ENCODE measurements around the gene TNS2. TPM values are rescaled to one million over a fixed set of nuclear protein-coding genes. Genes with fewer than 3 reads are reported as not detected.

TNS2 gene
- total and polyA plus RNA-seq, 2 experiments from 2014 or later: 1.8 to 6.9 TPM

DNA sequence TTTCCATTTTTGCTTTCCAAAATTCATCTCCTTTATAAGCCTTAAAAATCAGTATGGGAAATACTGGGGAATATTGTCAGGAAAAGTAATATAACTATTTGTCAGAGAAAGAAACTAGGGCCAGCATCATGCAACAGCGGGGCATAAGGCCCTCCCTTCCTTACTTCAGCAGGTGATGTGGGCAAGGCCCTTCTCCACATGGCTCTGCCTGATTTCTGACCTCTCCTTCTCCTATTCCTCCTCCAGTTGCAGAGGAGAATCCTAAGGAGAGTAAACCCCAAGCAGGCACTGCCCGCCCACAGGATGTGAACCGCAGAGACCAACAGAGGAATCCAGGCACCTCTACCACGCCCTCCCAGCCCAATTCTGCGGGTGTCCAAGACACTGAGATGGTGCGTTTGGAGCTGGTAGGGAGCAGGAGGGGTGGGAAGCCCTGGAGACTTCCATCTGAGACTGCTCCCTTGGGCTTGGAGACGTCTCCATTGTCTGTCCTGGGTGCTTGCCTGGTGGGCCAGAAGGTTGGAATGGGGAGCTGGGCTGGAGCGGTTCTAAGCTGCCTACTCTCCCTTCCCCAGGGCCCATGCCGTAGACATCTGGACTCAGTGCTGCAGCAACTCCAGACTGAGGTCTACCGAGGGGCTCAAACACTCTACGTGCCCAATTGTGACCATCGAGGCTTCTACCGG is 50.7 kb downstream of the TNS2 start:
- Mint-ChIP-seq H3K27me3 (ENCODE audit: insufficient read depth, low read depth, poor library complexity) (peaks cover 24% of the 10 kb centered on the region), H3K4me1 (peaks cover 36% of the 10 kb centered on the region), H3K27ac (no peak overlapping the region), H3K36me3 (ENCODE audit: low read depth) (no peaks in the 10 kb centered on the region; the same call in 2 of the 3 replicates), H3K4me3 (no peak overlapping the region), H3K9me3 (no peaks in the 10 kb centered on the region)
- peaks cover 20% of the 10 kb centered on the region for H3F3A ChIP-seq (replicated peaks; ENCODE audit: low read depth)
- H3K4me1 ChIP-seq (ENCODE audit: insufficient read depth): peaks cover 20% of the 10 kb centered on the region
- no peaks in the 10 kb centered on the region for H3K36me3 ChIP-seq (ENCODE audit: insufficient read depth)
- TF ChIP-seq, protein P1, sequence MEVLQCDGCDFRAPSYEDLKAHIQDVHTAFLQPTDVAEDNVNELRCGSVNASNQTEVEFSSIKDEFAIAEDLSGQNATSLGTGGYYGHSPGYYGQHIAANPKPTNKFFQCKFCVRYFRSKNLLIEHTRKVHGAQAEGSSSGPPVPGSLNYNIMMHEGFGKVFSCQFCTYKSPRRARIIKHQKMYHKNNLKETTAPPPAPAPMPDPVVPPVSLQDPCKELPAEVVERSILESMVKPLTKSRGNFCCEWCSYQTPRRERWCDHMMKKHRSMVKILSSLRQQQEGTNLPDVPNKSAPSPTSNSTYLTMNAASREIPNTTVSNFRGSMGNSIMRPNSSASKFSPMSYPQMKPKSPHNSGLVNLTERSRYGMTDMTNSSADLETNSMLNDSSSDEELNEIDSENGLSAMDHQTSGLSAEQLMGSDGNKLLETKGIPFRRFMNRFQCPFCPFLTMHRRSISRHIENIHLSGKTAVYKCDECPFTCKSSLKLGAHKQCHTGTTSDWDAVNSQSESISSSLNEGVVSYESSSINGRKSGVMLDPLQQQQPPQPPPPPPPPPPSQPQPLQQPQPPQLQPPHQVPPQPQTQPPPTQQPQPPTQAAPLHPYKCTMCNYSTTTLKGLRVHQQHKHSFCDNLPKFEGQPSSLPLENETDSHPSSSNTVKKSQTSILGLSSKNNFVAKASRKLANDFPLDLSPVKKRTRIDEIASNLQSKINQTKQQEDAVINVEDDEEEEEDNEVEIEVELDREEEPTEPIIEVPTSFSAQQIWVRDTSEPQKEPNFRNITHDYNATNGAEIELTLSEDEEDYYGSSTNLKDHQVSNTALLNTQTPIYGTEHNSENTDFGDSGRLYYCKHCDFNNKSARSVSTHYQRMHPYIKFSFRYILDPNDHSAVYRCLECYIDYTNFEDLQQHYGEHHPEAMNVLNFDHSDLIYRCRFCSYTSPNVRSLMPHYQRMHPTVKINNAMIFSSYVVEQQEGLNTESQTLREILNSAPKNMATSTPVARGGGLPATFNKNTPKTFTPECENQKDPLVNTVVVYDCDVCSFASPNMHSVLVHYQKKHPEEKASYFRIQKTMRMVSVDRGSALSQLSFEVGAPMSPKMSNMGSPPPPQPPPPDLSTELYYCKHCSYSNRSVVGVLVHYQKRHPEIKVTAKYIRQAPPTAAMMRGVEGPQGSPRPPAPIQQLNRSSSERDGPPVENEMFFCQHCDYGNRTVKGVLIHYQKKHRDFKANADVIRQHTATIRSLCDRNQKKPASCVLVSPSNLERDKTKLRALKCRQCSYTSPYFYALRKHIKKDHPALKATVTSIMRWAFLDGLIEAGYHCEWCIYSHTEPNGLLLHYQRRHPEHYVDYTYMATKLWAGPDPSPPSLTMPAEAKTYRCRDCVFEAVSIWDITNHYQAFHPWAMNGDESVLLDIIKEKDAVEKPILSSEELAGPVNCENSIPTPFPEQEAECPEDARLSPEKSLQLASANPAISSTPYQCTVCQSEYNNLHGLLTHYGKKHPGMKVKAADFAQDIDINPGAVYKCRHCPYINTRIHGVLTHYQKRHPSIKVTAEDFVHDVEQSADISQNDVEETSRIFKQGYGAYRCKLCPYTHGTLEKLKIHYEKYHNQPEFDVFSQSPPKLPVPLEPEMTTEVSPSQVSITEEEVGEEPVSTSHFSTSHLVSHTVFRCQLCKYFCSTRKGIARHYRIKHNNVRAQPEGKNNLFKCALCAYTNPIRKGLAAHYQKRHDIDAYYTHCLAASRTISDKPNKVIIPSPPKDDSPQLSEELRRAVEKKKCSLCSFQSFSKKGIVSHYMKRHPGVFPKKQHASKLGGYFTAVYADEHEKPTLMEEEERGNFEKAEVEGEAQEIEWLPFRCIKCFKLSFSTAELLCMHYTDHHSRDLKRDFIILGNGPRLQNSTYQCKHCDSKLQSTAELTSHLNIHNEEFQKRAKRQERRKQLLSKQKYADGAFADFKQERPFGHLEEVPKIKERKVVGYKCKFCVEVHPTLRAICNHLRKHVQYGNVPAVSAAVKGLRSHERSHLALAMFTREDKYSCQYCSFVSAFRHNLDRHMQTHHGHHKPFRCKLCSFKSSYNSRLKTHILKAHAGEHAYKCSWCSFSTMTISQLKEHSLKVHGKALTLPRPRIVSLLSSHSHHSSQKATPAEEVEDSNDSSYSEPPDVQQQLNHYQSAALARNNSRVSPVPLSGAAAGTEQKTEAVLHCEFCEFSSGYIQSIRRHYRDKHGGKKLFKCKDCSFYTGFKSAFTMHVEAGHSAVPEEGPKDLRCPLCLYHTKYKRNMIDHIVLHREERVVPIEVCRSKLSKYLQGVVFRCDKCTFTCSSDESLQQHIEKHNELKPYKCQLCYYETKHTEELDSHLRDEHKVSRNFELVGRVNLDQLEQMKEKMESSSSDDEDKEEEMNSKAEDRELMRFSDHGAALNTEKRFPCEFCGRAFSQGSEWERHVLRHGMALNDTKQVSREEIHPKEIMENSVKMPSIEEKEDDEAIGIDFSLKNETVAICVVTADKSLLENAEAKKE (CRISPR knock-in tag; IDR thresholded peaks at IDR 0.05): no peak
- no peaks in the 10 kb centered on the region for H3K79me2 ChIP-seq (replicated peaks; ENCODE audit: insufficient read depth)
- no peak overlapping the region for H3K4me2 ChIP-seq
- H3K4me3 ChIP-seq: no peak overlapping the region
- H3K27ac ChIP-seq (ENCODE audit: low read depth): no peak overlapping the region
- peaks cover 22% of the 10 kb centered on the region for H3K27me3 ChIP-seq (ENCODE audit: insufficient read depth)
- DNase-seq (ENCODE audit: low spot score) (no peak), ATAC-seq (no peak)
- no peaks in the 10 kb centered on the region for H4K20me1 ChIP-seq (replicated peaks; ENCODE audit: insufficient read depth)
- H3K9me2 ChIP-seq (ENCODE audit: insufficient read depth): no peaks in the 10 kb centered on the region
- no peak overlapping the region for H2AFZ ChIP-seq

- no peak for DNase-seq (ENCODE audit: low spot score)
- no peak for ATAC-seq
- no peaks in the 10 kb centered on the region; the same call in 2 of the 3 replicates for H3K36me3 Mint-ChIP-seq (ENCODE audit: low read depth)
- Histone ChIP-seq H3K9me2 (ENCODE audit: insufficient read depth) (no peaks in the 10 kb centered on the region), H3K36me3 (ENCODE audit: insufficient read depth) (no peaks in the 10 kb centered on the region), H3K4me2 (no peak overlapping the region), H2AFZ (no peak overlapping the region), H3K27me3 (ENCODE audit: insufficient read depth) (peaks cover 16% of the 10 kb centered on the region), H3K27ac (ENCODE audit: low read depth) (no peak overlapping the region), H3K79me2 (replicated peaks; ENCODE audit: insufficient read depth) (no peaks in the 10 kb centered on the region), H3F3A (replicated peaks; ENCODE audit: low read depth) (peaks cover 15% of the 10 kb centered on the region), H3K4me1 (ENCODE audit: insufficient read depth) (peaks cover 14% of the 10 kb centered on the region), H3K4me3 (no peak overlapping the region), H4K20me1 (replicated peaks; ENCODE audit: insufficient read depth) (no peaks in the 10 kb centered on the region)
- H3K9me3 Mint-ChIP-seq: no peaks in the 10 kb centered on the region
- no peak overlapping the region for H3K27ac Mint-ChIP-seq
- peaks cover 29% of the 10 kb centered on the region for H3K27me3 Mint-ChIP-seq (ENCODE audit: insufficient read depth, low read depth, poor library complexity)
- peaks cover 35% of the 10 kb centered on the region for H3K4me1 Mint-ChIP-seq
- no peak overlapping the region for H3K4me3 Mint-ChIP-seq
- TF ChIP-seq, protein P1 (CRISPR knock-in tag; IDR thresholded peaks at IDR 0.05): no peak
- TF ChIP-seq EZH2phosphoT487 (IDR thresholded peaks at IDR 0.05; ENCODE audit: unreplicated experiment): no peak
- no peak for TF ChIP-seq ZNF331 (CRISPR knock-in tag; IDR thresholded peaks at IDR 0.05; ENCODE audit: low read depth)
- TF ChIP-seq ETS1 (IDR thresholded peaks at IDR 0.05): no peak
Measured at GRCh38 chr12:53101266-53101665, 51.4 kb downstream of the TNS2 start.

All from GM23338 (cell line).